HG02970 (cell line): ENCODE results near the gene MRPL23.
"Not testable (repeated sequence)": the region's sequence is repeated elsewhere in the genome, so short reads cannot be mapped to it uniquely, and the experiment has no call there.

Experiments used
- ATAC-seq: cut with Tn5 transposase; IDR thresholded peaks from one replicate; pipeline ENCODE4 v1.9.1; 2021; ENCODE audit warnings: mild to moderate bottlenecking, moderate library complexity, moderate number of reproducible peaks; ENCODE audit not compliant: unreplicated experiment, low FRiP score

The MRPL23 gene

DNA sequence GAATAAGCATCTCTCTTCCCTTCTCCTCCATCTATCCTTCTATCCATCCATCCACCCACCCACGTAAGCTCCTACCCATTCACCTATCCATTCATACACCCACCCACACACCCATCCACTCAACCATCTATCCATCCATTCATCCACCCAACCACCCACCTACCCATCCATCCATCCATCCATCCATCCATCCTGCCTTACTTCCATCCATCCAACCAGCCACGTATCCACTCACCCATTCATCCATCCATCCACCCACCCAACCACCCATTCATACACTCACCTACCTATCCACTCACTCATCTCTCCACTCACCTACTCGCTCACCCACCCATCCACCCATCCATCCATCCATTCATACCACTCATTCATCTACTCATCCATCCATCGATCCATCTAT lies 14.5 kb upstream of the MRPL23 start:
- ATAC-seq, result no peak

DNA sequence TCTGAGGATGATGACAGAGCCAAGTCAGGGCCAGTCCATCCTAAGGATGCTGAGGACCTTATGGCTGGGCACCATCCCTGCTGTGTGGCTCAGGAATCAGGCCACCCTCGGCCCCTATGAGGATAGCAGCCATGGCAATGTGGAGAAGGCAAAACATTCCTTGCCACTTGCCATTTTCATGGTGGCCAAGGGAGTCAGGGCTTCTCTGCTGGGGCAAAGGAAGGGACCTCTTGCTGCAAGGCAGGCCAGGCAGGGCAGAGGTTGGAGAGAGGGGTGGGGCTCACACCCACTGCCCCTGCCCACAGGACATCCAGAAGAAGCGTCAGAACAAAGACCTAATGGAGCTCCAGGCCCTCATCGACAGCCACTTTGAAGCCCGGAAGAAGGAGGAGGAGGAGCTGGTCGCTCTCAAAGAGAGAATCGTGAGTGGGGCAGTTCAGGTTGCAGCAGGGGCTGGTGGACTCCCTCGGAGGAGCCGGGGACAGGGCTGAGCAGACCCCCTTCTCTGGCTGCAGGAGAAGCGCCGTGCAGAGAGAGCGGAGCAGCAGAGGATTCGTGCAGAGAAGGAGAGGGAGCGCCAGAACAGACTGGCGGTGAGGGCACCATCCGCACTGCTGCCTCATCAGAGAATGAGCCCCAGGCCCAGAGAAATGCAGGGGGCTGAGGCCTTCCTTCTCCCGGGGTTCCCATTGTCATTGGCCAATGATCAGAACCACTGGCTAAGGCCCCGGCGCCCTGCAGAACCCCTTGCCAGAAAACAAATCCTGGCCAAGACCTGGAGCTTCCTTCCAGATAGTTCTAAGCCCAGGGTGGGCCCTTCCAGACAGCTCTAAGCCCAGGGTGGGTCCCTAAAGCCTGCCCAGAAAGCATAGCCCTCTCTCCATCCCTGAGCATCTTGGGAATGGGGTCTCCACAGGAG lies 13.5 kb upstream of the MRPL23 start:
- no peak for ATAC-seq

DNA sequence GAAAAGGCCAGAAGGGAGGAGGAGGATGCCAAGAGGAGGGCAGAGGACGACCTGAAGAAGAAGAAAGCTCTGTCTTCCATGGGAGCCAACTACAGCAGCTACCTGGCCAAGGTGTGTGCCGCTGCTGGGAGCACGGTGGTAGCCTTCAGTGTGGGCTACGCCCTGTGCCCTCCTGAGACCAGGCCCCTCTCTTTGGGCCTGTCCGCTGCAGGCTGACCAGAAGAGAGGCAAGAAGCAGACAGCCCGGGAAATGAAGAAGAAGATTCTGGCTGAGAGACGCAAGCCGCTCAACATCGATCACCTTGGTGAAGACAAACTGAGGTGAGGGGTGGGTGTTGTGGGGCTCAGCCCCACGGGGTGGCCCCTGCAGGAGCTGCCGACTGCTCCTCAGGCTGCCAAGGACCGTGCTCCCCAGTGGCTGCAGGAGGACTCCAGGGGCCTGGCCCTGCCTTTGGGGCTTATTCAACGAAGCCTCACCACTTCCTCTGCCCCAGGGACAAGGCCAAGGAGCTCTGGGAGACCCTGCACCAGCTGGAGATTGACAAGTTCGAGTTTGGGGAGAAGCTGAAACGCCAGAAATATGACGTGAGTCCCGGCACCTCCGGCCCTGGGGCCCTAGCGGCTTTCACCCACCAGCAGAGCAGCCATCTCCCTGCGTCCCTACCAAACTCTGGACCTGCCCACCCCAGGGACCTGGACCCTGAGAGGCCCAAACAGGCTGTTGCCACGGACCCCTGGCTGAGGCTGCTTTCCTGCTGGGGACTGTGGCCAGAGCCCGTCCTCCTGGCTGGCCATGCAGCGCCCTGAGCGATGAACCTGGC lies 12.6 kb upstream of the MRPL23 start:
- ATAC-seq, result no peak

DNA sequence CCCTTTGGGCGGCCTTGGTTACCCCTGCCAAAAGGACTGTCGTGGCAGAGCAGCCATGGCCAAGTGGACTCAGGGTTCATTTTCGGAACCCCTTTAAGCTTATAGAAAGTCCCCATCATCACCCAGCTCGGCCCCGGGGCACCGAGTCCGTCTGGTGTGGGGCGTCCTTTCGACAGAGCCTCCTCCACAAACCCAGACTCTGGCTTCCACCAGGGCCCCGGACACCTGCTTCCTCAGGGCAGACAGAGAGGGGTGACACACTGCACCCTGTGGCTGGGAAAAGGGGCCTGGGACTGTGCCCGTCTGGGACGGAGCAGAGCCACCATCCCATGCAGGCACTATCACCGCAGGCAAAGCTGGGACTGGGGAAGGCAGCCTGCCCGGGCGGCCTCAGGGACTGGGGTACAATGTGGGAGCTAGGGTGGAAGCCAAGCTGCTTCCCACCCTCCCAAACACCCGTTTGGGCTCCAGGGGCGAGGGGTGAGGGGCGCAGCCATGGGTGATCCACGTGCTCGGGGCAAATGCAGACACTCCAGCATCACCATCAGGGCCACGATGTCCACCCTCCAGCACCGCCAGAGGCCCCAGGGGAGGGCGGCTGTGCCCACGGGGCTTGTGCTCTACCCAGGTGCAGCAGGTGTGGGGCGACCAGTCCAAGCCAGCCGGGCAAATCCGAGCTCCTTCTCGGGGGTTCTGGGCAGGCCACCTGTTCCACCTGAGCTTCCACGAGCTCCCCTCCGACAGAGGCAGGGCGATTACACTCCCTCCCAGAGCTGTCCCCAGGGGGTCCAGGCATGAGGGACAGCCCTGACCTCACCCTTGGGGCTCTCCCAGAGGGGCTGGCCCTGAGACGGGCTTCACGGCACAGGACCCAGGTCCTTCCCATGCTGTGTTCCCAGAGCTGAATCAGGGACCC lies 11.7 kb upstream of the MRPL23 start:
- ATAC-seq, result no peak

DNA sequence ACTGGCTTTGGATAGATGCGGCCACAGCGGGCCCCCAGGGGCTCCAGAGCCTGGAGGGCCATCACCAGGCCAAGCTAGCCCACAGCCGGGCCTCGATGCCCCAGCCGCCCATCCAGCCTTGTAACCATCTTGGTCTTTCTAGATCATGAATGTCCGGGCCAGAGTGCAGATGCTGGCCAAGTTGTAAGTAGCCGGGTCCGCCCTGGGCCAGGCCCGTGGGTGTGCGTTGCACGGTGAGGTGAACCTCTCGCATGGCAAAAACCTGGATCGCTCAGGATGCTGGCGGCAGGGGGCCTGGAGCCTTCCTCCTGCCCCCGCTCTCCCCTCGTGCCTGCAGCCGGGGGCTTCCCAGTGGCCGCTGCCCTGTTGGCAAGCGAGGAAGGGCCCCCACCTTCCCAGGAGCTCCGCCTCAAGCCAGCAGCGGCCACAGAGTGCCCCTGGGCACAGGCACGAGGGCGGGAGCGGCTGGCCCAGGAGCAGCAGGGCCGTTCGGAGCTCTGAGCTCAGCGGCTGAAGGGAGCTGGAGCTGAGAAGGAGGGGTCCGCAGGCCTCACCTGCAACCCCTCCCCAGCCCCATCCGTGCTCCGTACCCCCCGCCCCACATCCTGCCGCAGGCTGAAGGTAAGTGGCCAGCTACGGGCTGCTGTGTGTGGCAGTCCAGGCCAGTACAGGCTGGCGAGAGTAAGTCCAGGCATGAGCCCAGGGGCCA lies 10.9 kb upstream of the MRPL23 start:
- no peak for ATAC-seq

DNA sequence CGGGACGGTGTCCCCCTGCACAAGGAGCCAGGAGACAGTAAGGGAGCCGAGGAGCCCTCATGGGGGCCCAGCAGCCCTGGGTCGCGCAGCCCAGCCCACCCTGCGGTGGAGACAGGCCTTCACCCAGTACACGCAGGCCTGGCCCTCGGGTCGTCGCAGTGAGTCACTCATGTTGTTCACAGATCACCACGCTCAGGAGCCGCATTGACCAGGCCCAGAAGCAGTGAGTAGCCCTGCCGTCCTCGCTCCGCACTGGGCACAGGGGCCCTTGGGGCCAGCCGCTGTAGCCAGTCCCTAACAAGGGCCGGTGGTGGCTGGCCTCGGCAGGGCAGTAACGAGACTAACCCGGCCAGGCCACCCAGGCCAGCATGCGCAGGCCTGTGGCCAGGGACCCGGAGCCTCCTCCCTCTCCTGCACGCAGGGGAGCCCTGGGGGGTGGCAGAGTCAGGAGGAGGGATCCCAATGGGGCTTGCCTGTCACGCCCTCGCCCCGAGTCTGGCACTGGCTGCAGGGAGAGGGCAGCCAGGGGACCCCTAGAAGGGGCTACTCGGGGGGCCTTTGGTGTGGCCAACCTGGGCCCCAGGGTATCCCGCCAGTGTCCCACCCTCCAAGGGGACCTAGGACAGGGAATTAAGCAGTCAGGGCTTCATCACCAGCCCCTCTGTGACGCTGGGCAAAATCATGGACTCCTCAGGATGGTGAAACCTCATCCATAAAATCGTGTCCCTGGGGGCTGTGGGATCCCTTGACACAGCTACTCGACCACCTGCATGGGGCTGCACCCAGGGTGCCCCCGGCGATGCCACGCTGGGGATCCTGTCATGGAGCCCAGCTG lies 10.1 kb upstream of the MRPL23 start:
- ATAC-seq, result no peak

DNA sequence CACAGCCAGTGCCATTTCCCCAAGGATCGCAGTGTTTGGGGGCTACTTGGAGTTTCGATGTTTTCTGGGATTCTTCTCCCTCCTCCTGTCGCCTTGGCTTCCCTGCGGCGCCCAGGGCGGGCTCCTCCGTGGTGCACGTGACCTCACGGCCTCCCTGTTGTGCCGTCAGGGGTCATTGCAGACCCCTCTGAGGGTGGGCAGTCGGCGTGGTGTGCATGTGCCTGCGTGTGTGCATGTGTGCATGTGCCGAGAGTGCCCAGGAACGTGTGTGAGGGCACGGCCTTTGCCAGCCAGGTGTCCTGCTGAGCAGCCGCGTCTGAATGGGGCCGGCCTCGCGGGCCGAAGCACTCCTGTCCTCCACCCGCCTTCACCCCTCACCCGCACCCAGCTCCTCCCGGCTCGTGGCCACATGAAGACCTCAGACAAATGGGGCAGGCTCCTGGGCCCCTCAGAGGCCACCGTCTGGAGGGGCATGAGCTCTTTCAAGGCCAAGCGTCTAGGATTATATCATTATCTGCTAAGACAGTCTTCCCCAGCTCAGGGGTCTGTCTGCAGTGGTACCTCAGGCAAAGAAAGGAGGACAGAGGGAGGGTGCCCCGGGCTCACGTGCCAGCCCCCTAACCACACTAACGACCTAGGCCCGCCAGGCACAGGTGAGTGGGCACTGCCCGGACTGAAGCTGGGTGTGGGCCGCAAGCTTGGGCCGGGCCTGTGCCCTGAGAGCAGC lies 9.4 kb upstream of the MRPL23 start:
- ATAC-seq, result no peak

DNA sequence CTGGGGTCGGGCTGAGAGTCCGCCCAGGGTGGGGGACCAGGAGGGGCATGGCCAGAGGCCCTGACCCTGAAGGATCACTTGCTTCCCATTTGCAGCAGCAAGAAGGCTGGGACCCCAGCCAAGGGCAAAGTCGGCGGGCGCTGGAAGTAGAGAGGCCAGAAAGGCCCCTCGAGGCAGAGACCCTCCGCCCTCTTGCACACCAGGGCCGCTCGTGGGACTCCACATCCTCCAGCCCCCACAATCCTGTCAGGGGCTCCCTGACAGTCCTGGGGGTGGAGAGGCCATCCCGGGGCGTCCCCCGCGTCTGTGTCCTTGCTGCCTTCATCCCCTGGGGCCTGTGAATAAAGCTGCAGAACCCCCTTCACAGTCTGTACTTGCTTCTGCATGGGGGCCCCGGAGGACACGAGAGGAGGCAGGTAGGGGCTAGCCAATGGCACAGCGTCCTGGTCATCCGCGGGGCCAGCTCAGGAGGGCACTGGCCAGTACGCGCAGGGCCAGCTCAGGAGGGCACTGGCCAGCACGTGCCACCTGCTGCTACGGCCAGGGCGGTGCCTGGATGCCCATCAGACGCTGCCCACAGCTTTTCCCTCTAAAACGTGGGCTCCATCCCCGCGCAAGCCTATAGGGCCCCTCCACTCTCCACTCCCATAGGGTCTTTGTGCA lies 8.7 kb upstream of the MRPL23 start:
- ATAC-seq, result no peak

DNA sequence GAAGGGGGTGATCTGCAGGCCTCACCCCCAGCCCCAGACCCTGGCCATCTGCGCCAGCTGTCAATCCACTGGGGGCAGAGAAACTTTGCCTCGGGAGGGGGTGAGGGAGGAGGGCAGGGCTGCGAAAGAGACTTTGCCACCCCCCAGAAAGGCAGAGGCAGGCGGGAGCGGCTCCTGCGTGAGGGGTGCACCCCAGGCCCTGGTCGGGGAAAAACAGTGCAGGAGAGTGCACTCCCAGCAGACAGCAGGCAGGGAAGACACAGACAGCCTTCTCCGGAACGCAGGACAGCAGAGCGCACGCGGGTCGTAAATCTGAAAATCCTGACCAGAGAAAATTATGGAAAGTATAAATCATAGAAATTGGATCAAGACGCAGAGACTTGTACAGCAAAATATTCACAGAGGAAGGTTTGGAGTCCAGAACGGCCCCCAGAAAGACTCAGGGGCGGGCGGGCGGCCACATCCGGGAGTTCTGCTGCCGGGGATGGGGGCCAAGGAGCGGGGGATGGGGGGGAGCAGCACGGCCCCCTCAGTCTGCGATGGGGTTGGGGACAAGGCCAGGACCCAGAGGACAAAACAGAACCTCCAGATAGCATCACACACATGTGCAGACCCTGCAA lies 8.0 kb upstream of the MRPL23 start:
- ATAC-seq, result no peak

DNA sequence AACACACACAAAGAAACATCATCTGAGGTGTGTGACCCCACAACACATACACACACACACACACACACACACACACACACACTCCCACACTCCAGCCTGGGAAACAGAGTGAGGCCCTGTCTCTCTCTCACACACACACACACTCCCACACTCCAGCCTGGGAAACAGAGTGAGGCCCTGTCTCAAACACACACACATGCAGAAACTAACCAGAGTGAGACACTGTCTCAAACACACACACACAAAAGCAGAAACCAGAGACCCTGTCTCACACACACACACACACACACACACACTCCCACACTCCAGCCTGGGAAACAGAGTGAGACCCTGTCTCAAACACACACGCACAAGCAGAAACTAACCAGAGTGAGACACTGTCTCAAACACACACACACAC lies 7.3 kb upstream of the MRPL23 start:
- ATAC-seq, result not testable (repeated sequence)

DNA sequence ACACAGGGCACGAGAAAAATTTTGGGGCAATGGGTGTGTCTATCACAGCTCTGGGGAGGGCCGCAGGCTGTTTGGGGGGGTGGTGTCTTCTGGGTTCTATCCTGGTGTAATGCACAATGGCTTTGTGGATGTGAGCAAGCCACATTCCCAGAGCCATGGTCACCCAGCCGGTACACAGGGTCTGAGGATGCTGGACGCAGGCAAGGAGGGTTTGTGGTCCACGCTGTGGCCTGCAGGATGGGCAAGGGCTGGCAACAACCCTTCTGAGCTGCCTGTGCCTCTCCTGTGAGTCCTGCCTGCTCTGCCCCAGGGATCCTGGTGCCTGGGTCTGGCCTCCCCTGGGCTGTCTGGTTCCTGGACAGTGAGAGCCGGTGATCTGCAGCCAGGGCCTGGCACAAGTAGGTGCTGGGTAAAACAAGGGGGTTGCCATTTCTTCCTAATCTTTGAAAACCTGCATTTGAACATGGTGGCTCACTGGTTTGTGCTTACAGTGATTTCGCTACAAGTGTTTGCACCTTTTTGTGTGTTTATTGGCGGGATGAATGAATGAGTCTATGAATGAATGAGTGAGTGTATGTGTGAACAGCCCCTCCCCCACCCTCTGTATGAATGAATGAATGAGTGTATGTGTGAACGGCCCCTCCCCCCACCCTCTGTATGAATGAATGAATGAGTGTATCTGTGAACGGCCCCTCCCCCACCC lies 4.4 kb upstream of the MRPL23 start:
- no peak for ATAC-seq

DNA sequence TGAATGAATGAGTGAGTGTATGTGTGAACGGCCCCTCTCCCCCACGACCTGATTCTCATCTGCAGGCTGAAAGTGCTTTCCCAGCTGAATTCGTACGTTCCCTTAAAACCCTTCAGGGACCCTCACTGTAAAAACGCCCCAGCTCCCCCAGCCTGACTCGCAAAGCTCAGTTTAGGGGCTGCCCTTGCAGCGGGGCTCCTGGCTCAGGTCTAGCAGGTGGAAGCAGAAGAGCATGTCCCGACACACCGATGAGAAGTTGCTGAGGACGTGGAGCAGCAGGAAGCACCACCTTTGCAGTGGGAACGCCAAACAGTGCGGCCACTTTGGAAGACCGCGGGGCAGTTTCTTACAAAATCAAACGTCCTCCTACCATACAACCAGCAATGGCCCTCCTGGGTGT lies 3.6 kb upstream of the MRPL23 start:
- ATAC-seq, result no peak

DNA sequence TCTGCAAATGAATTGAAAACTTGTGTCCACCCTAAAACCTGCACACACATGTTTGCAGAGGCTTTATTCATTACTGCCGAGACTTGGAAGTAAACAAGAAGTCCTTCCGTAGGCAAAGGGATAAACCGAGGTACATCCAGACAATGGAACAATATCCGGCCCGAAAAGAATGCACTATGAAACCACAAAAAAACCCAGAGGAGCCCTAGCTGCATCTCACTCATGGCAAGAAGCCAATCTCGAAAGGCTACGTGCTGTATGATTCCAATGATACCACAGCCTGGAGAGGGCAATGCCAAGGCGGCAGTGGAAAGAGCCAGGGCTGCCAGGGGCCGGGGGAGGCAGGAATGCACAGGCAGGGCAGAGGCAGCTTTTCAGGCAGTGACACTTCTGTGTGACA lies 3.2 kb upstream of the MRPL23 start:
- ATAC-seq, result no peak

DNA sequence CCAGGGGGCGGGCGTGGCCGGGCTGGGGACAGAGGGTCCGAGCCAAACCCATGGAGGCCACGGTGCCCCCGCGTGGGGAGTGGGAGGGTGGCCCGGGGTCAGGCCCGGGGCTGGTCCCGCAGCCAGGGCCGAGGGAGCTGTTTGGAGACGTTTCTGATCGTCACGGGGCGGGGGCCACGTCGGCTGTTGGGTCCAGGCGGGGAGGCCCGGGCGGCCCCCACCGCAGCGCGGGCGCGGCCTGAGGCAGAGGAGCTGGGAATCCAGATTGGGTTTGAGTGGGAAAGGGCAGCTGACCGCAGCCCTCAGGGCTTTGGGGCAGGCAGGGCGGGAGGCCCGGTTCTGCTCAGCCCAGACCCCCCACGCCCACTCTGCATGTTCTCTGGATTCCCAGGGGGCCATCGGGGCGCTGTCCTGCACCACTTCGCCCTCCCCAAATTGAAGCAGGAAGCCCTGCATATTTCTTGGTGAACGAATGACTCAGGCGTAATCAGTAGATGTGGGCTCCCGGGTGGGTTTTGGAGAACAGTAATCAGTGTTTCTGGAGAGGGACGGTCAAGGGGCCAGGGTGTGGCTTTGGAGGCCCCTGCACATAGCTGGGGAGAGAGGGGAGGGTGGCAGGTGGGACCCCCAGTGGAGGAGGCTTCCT lies 583 bp downstream of the MRPL23 start:
- no peak for ATAC-seq

DNA sequence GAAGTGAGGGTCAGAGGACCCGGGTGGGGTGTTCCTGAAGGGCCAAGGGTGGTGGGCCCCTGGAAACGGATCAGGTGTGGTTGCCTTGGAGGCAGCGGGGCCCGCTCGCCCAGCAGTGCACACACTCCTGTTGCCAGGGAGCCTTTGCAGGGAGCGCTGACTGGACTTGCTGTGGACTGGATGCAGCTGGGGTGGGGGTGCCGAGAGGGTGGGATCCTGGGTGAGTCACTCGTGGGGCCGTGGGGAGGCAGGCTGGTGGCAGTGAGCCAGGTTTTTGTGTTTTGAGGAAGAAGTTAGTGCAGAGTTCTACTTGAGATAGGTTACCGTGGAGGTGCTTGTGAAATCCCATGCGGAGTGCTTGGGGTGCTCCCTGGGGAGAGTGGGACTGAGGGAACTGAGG lies 1.3 kb downstream of the MRPL23 start:
- no peak for ATAC-seq

DNA sequence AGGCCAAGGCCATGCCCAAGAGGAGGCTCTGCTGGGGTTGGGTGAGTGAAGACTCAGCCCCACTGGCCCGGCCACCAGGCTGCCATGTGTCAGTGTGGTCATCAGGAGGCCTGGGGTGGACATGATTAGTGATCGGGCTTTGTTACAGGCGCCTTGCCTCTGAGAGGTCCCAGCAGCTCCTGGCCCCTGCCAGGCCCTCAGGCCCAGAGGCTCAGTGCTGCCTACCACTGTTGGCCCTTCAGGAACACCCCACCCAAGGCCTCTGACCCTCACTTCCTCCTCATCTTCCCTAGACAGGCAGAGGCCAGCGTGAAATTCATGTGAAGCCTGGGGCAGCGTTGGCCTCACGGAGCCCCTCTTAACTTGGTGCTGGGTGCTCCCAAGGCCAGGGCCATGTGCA lies 2.2 kb downstream of the MRPL23 start:
- no peak for ATAC-seq
